GM12878 (cell line): ENCODE data around the gene ADD1. TPM values are rescaled to one million over a fixed set of nuclear protein-coding genes. Genes with fewer than 3 reads are reported as not detected.

Experiments used
- ATAC-seq: fragments of 200-7000 bp; cut with Tn5 transposase; 3 replicates; pipeline ENCODE4 v1.9.1; 2020; ENCODE audit warnings: mild to moderate bottlenecking, moderate library complexity
- BruUV-seq: library from RNA; stranded (reverse); fragments of 400-500 nt; replicated peaks from 2 replicates; lab custom pipeline; 2021; lab: Mats Ljungman, UMichigan
- CTCF ChIA-PET: fragments of 300-600 bp; sonication (Branson Sonifier 250); formaldehyde crosslinking; extraction: SDS; loops from one replicate; lab custom pipeline; 2021; ENCODE audit warnings: inconsistent platforms; lab: Yijun Ruan, JAX
- POLR2A ChIA-PET: fragments of 350-600 bp; formaldehyde crosslinking; extraction: SDS; loops from one replicate; lab custom pipeline; 2021; ENCODE audit warnings: inconsistent platforms; lab: Charles Lee
- RAD21 ChIA-PET: fragments of 300-600 bp; sonication (Branson Sonifier 250); formaldehyde crosslinking; loops from one replicate; lab custom pipeline; 2023; ENCODE audit warnings: antibody characterized with exemption; ENCODE audit not compliant: unreplicated experiment; lab: Charles Lee
- SMC1A ChIA-PET: fragments of 300-600 bp; sonication (Branson Sonifier 250); formaldehyde crosslinking; loops from one replicate; lab custom pipeline; 2023; ENCODE audit not compliant: unreplicated experiment, uncharacterized antibody; lab: Charles Lee
- DNase-seq: peaks from one replicate; pipeline ENCODE4 v3.0.0-alpha.2; 2011; ENCODE audit warnings: low read depth, low spot score
- FAIRE-seq: peaks from 3 replicates; lab custom pipeline; 2011; peaks lifted over from hg19 to GRCh38; lab: Jason Lieb, UNC
- H2AFZ ChIP-seq: 2 replicates; pipeline ENCODE4 v1.6.0; 2011; ENCODE audit warnings: low read depth, low read length, control low read depth; ENCODE audit not compliant: control insufficient read depth
- H3K27ac ChIP-seq: 2 replicates; pipeline ENCODE4 v1.5.1; 2011; ENCODE audit warnings: control low read depth; ENCODE audit not compliant: control insufficient read depth, insufficient read depth
- H3K27me3 ChIP-seq, 2 experiments: replicated peaks in 1 of 2; 2 replicates each; pipeline versions ENCODE4 v1.6.0 to v1.6.1; 2011; ENCODE audit warnings: low read length in 1 of 2; ENCODE audit not compliant: control insufficient read depth in 2 of 2, insufficient read depth in 2 of 2
- H3K36me3 ChIP-seq, 2 experiments: 2 replicates each; pipeline ENCODE4 v1.5.1; 2011; ENCODE audit warnings: low read length in 1 of 2; ENCODE audit not compliant: control insufficient read depth in 2 of 2, insufficient read depth in 2 of 2
- H3K4me1 ChIP-seq: 2 replicates; pipeline ENCODE4 v1.6.1; 2011; ENCODE audit warnings: mild to moderate bottlenecking, low read length, moderate library complexity, mixed read lengths; ENCODE audit not compliant: control insufficient read depth, insufficient read depth
- H3K4me2 ChIP-seq: 2 replicates; pipeline ENCODE4 v1.6.0; 2011; ENCODE audit warnings: control low read depth; ENCODE audit not compliant: control insufficient read depth, insufficient read depth
- H3K4me3 ChIP-seq: fragments of 200-600 bp; sonication (generic); 2 replicates; pipeline ENCODE4 v1.5.1; 2016
- H3K79me2 ChIP-seq: 2 replicates; pipeline ENCODE4 v1.6.0; 2011; ENCODE audit warnings: low read length; ENCODE audit not compliant: control insufficient read depth, insufficient read depth
- H3K9ac ChIP-seq: 2 replicates; pipeline ENCODE4 v1.8.0; 2011; ENCODE audit warnings: low read length, control low read depth, mixed read lengths; ENCODE audit not compliant: control insufficient read depth, insufficient read depth
- H3K9me3 ChIP-seq: replicated peaks from 3 replicates; pipeline ENCODE4 v1.5.1; 2011; ENCODE audit warnings: mild to moderate bottlenecking, low read length; ENCODE audit not compliant: control insufficient read depth, insufficient read depth
- H4K20me1 ChIP-seq: 2 replicates; pipeline ENCODE4 v1.6.0; 2011; ENCODE audit not compliant: control insufficient read depth, insufficient read depth
- CHD1 ChIP-seq: IDR thresholded peaks from 2 replicates; pipeline ENCODE4 v1.6.1; 2012; ENCODE audit warnings: low read depth, low read length, improper control_type of control experiment
- MEF2A ChIP-seq: IDR thresholded peaks from 2 replicates; pipeline ENCODE4 v1.6.1; 2011; ENCODE audit warnings: low read depth, mild to moderate bottlenecking, low read length, moderate library complexity; ENCODE audit not compliant: insufficient read depth
- MEF2B ChIP-seq: fragments of 450-650 bp; IDR thresholded peaks from 2 replicates; pipeline ENCODE4 v1.6.1; 2018; ENCODE audit warnings: mild to moderate bottlenecking, moderate library complexity; ENCODE audit not compliant: partially characterized antibody, poor library complexity, severe bottlenecking
- NFIC ChIP-seq: IDR thresholded peaks from 2 replicates; pipeline ENCODE4 v1.6.1; 2012; ENCODE audit warnings: low read depth, mild to moderate bottlenecking, inconsistent platforms, low read length, moderate library complexity
- NR2C1 ChIP-seq: fragments of 450-650 bp; IDR thresholded peaks from 2 replicates; pipeline ENCODE4 v1.6.1; 2017; ENCODE audit warnings: antibody characterized with exemption, mild to moderate bottlenecking, moderate library complexity
- PAX8 ChIP-seq: fragments of 450-650 bp; IDR thresholded peaks from 2 replicates; pipeline ENCODE4 v1.6.1; 2017; ENCODE audit warnings: mild to moderate bottlenecking, moderate library complexity
- ZBTB4 ChIP-seq: fragments of 450-650 bp; formaldehyde crosslinking; IDR thresholded peaks from 2 replicates; pipeline ENCODE4 v1.4.0; 2022; ENCODE audit warnings: mild to moderate bottlenecking, moderate library complexity
- ZNF384 ChIP-seq: IDR thresholded peaks from 2 replicates; pipeline ENCODE4 v1.6.1; 2012; ENCODE audit warnings: low read depth, mild to moderate bottlenecking, low read length, improper control_type of control experiment, borderline replicate concordance
- WGBS: methylation state at CpG from one replicate; pipeline ENCODE4 v1.1.6; 2016; ENCODE audit warnings: low lambda C conversion rate; ENCODE audit not compliant: insufficient replicate concordance, insufficient coverage; ENCODE audit errors: missing lambda C conversion rate; 5-methylcytosine and 5-hydroxymethylcytosine counted together
- in situ Hi-C: fragments of 300-500 bp; cut with MboI; formaldehyde crosslinking; loops from 9 replicates; pipeline ENCODE4 v1.14.3; 2018; ENCODE audit warnings: mixed read lengths
- intact Hi-C: fragments of 100-400 bp; cut with micrococcal nuclease; formaldehyde crosslinking; loops from one replicate; pipeline ENCODE4 v1.14.2; 2022; ENCODE audit not compliant: unreplicated experiment
- polyA plus RNA-seq, 11 experiments: library from polyadenylated mRNA; depleted of rRNA in 4 of 11; unstranded in 6 of 11; stranded (reverse) in 5 of 11; fragments of >200 nt; fragmentation: Nextera tagmentation in 4 of 11; fragmentation: Illumina TruSeq in 1 of 11; extraction: Ambion mirVana in 4 of 11; extraction: Trizol in 1 of 11; gene quantifications; 1 replicate in 1 of 11; 2 replicates in 10 of 11; pipeline versions ENCODE4 v1.2.1 to v1.2.3, GENCODE V29; 2011 to 2016; ENCODE audit warnings: inconsistent platforms in 2 of 11, missing spikeins in 2 of 11, low read depth in 1 of 11
- total RNA-seq, 4 experiments: library from RNA; depleted of rRNA in 3 of 4; stranded (reverse); fragments of >200 nt in 3 of 4; fragmentation: Illumina TruSeq in 1 of 4; extraction: Trizol in 1 of 4; gene quantifications; 2 replicates each; pipeline versions ENCODE4 v1.2.1 to v1.2.3, GENCODE V29; 2013 to 2021

ADD1 gene
- total and polyA plus RNA-seq, 10 of the 15 experiments (the other 5 are each of a cell fraction or from before 2014, with no cell fraction given), result 21.6 to 182 (median 105) TPM

DNA sequence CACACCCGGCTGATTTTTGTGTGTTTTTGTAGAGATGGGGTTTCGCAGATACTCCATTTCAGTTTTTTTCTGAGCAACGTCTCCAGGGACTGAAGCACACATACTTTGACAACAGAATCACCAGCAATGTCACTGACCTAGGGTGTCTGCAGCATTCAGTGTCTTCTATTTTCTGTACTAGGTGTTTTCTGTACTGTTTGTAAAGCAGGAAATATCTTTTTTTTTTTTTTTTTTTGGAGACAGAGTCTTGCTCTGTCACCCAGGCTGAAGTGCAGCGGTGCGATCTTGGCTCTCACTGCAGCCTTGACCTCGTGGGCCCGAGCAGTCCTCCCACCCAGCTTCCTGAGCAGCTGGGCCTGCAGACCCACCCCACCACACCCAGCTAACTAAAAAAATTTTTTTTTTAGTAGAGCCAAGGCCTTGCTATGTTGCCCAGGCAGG is 8.9 kb downstream of the ADD1 start:
- CTCF ChIA-PET, result interaction anchor here (0.8 to 3.8 kb wide), 3 partner anchors 9 to 85 kb away, joined by 4 to 23 read pairs (median 4); no protein-coding TSS in a partner anchor
- TF ChIP-seq MEF2B (peak; percentile 75), NFIC (peak; percentile 33; the same call in 1 of the 2 replicates), MEF2A (no peak), ZBTB4 (CRISPR knock-in tag) (no peak), CHD1 (no peak), NR2C1 (no peak), ZNF384 (peak; percentile 73; the same call in 1 of the 2 replicates), PAX8 (no peak)

More for the DNA sequence above, 8.9 kb downstream of the ADD1 start:
- Histone ChIP-seq H3K4me1 (peaks cover 50% of the 10 kb centered on the region), H4K20me1 (peaks cover 3% of the 10 kb centered on the region; the same call in 1 of the 2 replicates), H3K79me2 (peaks cover 46% of the 10 kb centered on the region), H3K9ac (peak overlapping the region; percentile 29), H3K36me3 (peaks cover 2 to 6% of the 10 kb centered on the region in 2 experiments; a peak in 3 of 4 replicates), H3K9me3 (no peaks in the 10 kb centered on the region), H3K4me3 (peak overlapping the region; percentile 65), H3K27me3 (no peaks in the 10 kb centered on the region), H3K27ac (peak overlapping the region; percentile 60), H3K4me2 (peak overlapping the region; percentile 80), H2AFZ (no peak overlapping the region)
- FAIRE-seq (peak; percentile 13), ATAC-seq (peak; percentile 67), DNase-seq (peak; percentile 59)
- RAD21 ChIA-PET, result interaction anchor here (0.7 to 4.2 kb wide), 3 partner anchors 9 to 110 kb away, joined by 3 to 22 read pairs (median 4); partner anchors contain the start of gene NOP14
- no TSS peak for BruUV-seq
- intact Hi-C loops, result loop anchor here (5.0 kb wide), 1 partner anchor 80 kb away; no protein-coding TSS in a partner anchor
- SMC1A ChIA-PET, result interaction anchor here (0.6 to 2.7 kb wide), 9 partner anchors 8 to 259 kb away, joined by 3 to 11 read pairs (median 4); no protein-coding TSS in a partner anchor
- POLR2A ChIA-PET, result interaction anchor here (0.7 to 2.8 kb wide), 6 partner anchors 8 to 109 kb away, joined by 3 to 9 read pairs (median 3); no protein-coding TSS in a partner anchor
- in situ Hi-C loops, result no loop called here
- 0% methylated on average over 7 of the region's 7 CpGs for WGBS
